GM19328 (cell line): Measurements from ENCODE around the gene TTC21B.
A peak's percentile ranks its signal among the peaks of the same experiment; 100 is the strongest.

Experiments used
- ATAC-seq: cut with Tn5 transposase; IDR thresholded peaks from one replicate; pipeline ENCODE4 v1.9.1; 2021; ENCODE audit warnings: mild to moderate bottlenecking, moderate library complexity; ENCODE audit not compliant: unreplicated experiment

TTC21B gene

GRCh38 chr2:165927353-165927752, 26.2 kb downstream of the TTC21B start:
- no peak for ATAC-seq

- ATAC-seq, result no peak
Observed at GRCh38 chr2:165924946-165925345, 28.6 kb downstream of the TTC21B start.

- ATAC-seq, result no peak
Observed at GRCh38 chr2:165920748-165921147, 32.8 kb downstream of the TTC21B start.

GRCh38 chr2:165913636-165914035, 39.9 kb downstream of the TTC21B start:
- ATAC-seq, result no peak

GRCh38 chr2:165911981-165912380, 41.6 kb downstream of the TTC21B start:
- ATAC-seq, result no peak

GRCh38 chr2:165911231-165911630, 42.3 kb downstream of the TTC21B start:
- no peak for ATAC-seq

- no peak for ATAC-seq
Observed at GRCh38 chr2:165909466-165909865, 44.1 kb downstream of the TTC21B start.

- ATAC-seq, result no peak
Observed at GRCh38 chr2:165905854-165906253, 47.7 kb downstream of the TTC21B start.

GRCh38 chr2:165905269-165905668, 48.3 kb downstream of the TTC21B start:
- ATAC-seq, result no peak

- no peak for ATAC-seq
Observed at GRCh38 chr2:165904432-165904831, 49.1 kb downstream of the TTC21B start.

GRCh38 chr2:165903406-165903805, 50.2 kb downstream of the TTC21B start:
- no peak for ATAC-seq

- no peak for ATAC-seq
Observed at GRCh38 chr2:165902934-165903333, 50.6 kb downstream of the TTC21B start.

- no peak for ATAC-seq
Observed at GRCh38 chr2:165901620-165902298, 51.8 kb downstream of the TTC21B start.

- no peak for ATAC-seq
Observed at GRCh38 chr2:165899311-165899710, 54.3 kb downstream of the TTC21B start.

GRCh38 chr2:165898381-165898780, 55.2 kb downstream of the TTC21B start:
- no peak for ATAC-seq

- peak; percentile 44 for ATAC-seq
Observed at GRCh38 chr2:165897726-165898125, 55.9 kb downstream of the TTC21B start.

GRCh38 chr2:165897074-165897473, 56.5 kb downstream of the TTC21B start:
- ATAC-seq, result no peak

GRCh38 chr2:165895974-165896373, 57.6 kb downstream of the TTC21B start:
- peak; percentile 78 for ATAC-seq

- ATAC-seq, result no peak
Observed at GRCh38 chr2:165893556-165893955, 60.0 kb downstream of the TTC21B start.

GRCh38 chr2:165892526-165892925, 61.0 kb downstream of the TTC21B start:
- no peak for ATAC-seq

GRCh38 chr2:165891943-165892342, 61.6 kb downstream of the TTC21B start:
- no peak for ATAC-seq

GRCh38 chr2:165891345-165891744, 62.2 kb downstream of the TTC21B start:
- no peak for ATAC-seq

GRCh38 chr2:165889798-165890197, 63.8 kb downstream of the TTC21B start:
- no peak for ATAC-seq
